Aorta (tissue), 5 donors: Measurements from ENCODE around the gene SHKBP1. TPM values are rescaled to one million over a fixed set of nuclear protein-coding genes. Genes with fewer than 3 reads are reported as not detected.
A peak's percentile ranks its signal among the peaks of the same experiment; 100 is the strongest.

ENCODE experiments used
- ATAC-seq: fragments of 200-7000 bp; cut with Tn5 transposase; one replicate; pipeline ENCODE4 v1.9.1; 2022; ENCODE audit warnings: moderate library complexity; ENCODE audit not compliant: low FRiP score
- DNase-seq, 2 donors: peaks; one replicate each; pipeline ENCODE4 v3.0.0-alpha.2; 2020
- H3K27ac ChIP-seq, 2 donors: one replicate each; pipeline ENCODE4 v1.5.1; 2013; ENCODE audit warnings: low read length in 2 of 2, mild to moderate bottlenecking in 2 of 2, moderate library complexity in 2 of 2, control low read depth in 1 of 2, inconsistent platforms in 1 of 2, low read depth in 1 of 2
- H3K27me3 ChIP-seq, 2 donors: one replicate each; pipeline ENCODE4 v1.6.1; 2013; ENCODE audit warnings: control low read depth in 1 of 2, low read length in 1 of 2, mild to moderate bottlenecking in 1 of 2, moderate library complexity in 1 of 2; ENCODE audit not compliant: insufficient read depth in 2 of 2, control insufficient read depth in 1 of 2
- H3K36me3 ChIP-seq, 2 donors: one replicate each; pipeline ENCODE4 v1.6.1; 2013; ENCODE audit warnings: control low read depth in 1 of 2, low read length in 1 of 2, mild to moderate bottlenecking in 1 of 2; ENCODE audit not compliant: insufficient read depth in 2 of 2, control insufficient read depth in 1 of 2
- H3K4me1 ChIP-seq, 2 donors: one replicate each; pipeline ENCODE4 v1.6.1; 2013; ENCODE audit warnings: low read length in 2 of 2, control low read depth in 1 of 2, mild to moderate bottlenecking in 1 of 2, moderate library complexity in 1 of 2; ENCODE audit not compliant: insufficient read depth in 2 of 2, control insufficient read depth in 1 of 2
- H3K4me3 ChIP-seq, 2 donors: one replicate each; pipeline ENCODE4 v1.5.1; 2013; ENCODE audit warnings: low read length in 2 of 2, control low read depth in 1 of 2, mild to moderate bottlenecking in 1 of 2
- H3K9me3 ChIP-seq: one replicate; pipeline ENCODE4 v1.6.1; 2013; ENCODE audit warnings: mild to moderate bottlenecking, low read length; ENCODE audit not compliant: control insufficient read depth
- WGBS, 2 donors: extraction: QIAGEN DNeasy Blood & Tissue Kit; methylation state at CpG; one replicate each; pipeline ENCODE4 v1.1.7; 2013; 5-methylcytosine and 5-hydroxymethylcytosine counted together
- intact Hi-C, 2 donors: fragments of 100-400 bp; cut with DNase I; formaldehyde crosslinking; loops; one replicate each; pipeline versions ENCODE4 v1.14.2 to v1.15.0; 2022
- polyA plus RNA-seq, 2 donors: library from polyadenylated mRNA; stranded (reverse); fragments of 200-250 nt; gene quantifications; one replicate each; pipeline ENCODE4 v1.2.3, GENCODE V29; 2013
- total RNA-seq, 2 donors: library from RNA; stranded (reverse); fragmentation: NEBNext Ultra II Directional; extraction: Animal tissue kit (Norgen Biotek cat#: 25700); gene quantifications; one replicate each; pipeline ENCODE4 v1.2.1, GENCODE V29; 2021
- donor health status: healthy with polysubstance abuse.
- donor health status: Bipolar disorder and iron deficiency.
- donor health status: DM: no; HTN: no; CAD: no.
- donor health status: DM: no; HTN: no; CAD: no.
- donor health status: DM: yes; HTN: yes; CAD: no.

Gene SHKBP1
- total and polyA plus RNA-seq, 4 donors = 29.4 to 150 (median 64.6) TPM

GRCh38 chr19:40565355-40565754, 11.3 kb upstream of the SHKBP1 start:
- no peaks in the 10 kb centered on the region for H3K36me3 ChIP-seq
- DNase-seq (no peak), ATAC-seq (no peak)
- intact Hi-C loops = no loop called here
- no peak overlapping the region for H3K27ac ChIP-seq
- H3K9me3 ChIP-seq = no peaks in the 10 kb centered on the region
- WGBS, 2 donors = 79 to 86% methylated on average over 7 of the region's 7 CpGs
- H3K4me1 ChIP-seq = no peaks in the 10 kb centered on the region
- H3K4me3 ChIP-seq = no peak overlapping the region
- H3K27me3 ChIP-seq = no peaks in the 10 kb centered on the region

- no peak overlapping the region for H3K4me3 ChIP-seq
- H3K27me3 ChIP-seq = no peaks in the 10 kb centered on the region
- 68 to 71% methylated on average over 14 of the region's 14 CpGs for WGBS, 2 donors
- H3K27ac ChIP-seq = no peak overlapping the region
- DNase-seq = no peak
- H3K4me1 ChIP-seq = no peaks in the 10 kb centered on the region
- intact Hi-C loops = no loop called here
- H3K36me3 ChIP-seq = no peaks in the 10 kb centered on the region
- ATAC-seq = no peak
- H3K9me3 ChIP-seq = no peaks in the 10 kb centered on the region
Measured at GRCh38 chr19:40565910-40566495, 10.7 kb upstream of the SHKBP1 start.

DNA sequence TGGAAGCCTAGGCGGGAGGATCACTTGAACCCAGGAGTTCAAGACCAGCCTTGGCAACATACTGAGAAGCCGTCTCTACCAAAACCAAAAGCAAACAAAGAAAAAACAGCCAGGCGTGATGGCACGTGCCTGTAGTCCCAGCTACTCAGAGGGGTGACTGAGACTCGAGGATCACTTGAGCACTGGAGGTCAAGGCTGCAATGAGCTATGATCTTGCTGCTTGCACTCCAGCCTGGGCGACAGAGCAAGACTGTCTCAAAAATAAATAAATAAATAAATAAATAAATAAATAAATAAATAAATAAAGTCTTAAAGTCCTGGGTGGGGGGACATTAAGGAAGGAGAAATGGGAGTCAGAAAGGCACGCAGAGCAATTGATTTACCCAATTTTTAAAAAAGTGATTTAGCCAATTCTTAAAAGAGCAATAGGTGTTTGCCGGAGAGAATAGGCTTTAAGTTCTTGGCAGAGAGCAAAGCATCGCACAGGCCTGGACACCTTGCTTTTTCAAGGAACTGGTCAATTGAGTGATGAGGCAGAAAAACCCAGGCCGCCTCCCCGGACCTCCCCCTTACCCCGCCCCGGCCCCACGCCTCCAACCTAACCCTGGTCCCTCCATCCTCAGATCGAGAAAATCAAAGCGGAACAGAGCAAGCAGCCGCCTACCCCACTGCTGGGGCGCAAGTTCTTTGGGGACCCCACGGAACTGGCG, 9.5 kb upstream of the SHKBP1 start:
- intact Hi-C loops = no loop called here
- Histone ChIP-seq H3K4me1 (no peaks in the 10 kb centered on the region), H3K27ac (no peak overlapping the region), H3K27me3 (no peaks in the 10 kb centered on the region), H3K4me3 (peak overlapping the region in 1 of 2 donors; percentile 54), H3K36me3 (no peaks in the 10 kb centered on the region), H3K9me3 (no peaks in the 10 kb centered on the region)
- no peak for DNase-seq
- WGBS, 2 donors = 19% methylated on average over 20 of the region's 20 CpGs
- no peak for ATAC-seq

DNA sequence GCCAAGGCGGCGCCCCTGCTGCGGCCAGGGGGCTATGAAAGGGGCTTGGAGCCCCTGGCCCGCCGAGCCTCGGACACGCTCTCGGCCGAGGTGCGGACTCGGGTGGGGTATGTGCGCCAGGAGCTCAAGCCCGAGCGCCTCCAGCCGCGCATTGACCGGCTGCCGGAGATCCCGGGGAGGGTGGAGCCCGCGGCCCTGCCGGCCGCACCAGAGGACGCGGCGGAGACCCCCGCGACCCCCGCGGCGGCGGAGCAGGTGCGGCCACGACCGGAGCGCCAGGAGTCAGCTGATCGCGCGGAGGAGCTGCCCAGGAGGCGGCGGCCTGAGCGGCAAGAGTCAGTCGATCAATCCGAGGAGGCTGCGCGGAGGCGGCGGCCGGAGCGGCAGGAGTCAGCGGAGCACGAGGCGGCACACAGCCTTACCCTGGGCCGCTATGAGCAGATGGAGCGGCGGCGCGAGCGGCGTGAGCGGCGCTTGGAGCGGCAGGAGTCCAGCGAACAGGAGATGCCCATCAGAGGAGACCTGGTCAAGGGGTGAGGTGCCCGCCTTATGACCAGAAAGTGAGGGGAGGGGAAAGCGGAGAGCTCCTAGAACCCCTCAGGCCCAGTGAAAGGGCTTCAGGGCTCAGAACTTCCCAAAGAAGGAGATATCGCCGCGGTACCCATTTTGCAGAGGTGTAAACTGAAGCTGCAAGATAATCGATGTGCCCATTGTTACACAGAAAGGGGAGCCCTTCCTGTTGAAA, 8.8 kb upstream of the SHKBP1 start:
- Histone ChIP-seq H3K4me3 (peak overlapping the region in 1 of 2 donors; percentile 54), H3K36me3 (no peaks in the 10 kb centered on the region), H3K9me3 (no peaks in the 10 kb centered on the region), H3K4me1 (no peaks in the 10 kb centered on the region), H3K27me3 (no peaks in the 10 kb centered on the region), H3K27ac (no peak overlapping the region)
- ATAC-seq (no peak), DNase-seq (no peak)
- 7 to 8% methylated on average over 68 to 70 of the region's 70 CpGs for WGBS, 2 donors
- intact Hi-C loops = no loop called here

- 1% methylated on average over 52 to 53 of the region's 53 CpGs for WGBS, 2 donors
- ATAC-seq (peak; percentile 96), DNase-seq (peak; percentile 100)
- no peaks in the 10 kb centered on the region for H3K36me3 ChIP-seq
- no peaks in the 10 kb centered on the region for H3K9me3 ChIP-seq
- H3K27ac ChIP-seq = no peak overlapping the region
- intact Hi-C loops = no loop called here
- H3K27me3 ChIP-seq = no peaks in the 10 kb centered on the region
- H3K4me3 ChIP-seq = peak overlapping the region in 1 of 2 donors; percentile 11
- no peaks in the 10 kb centered on the region for H3K4me1 ChIP-seq
Measured at GRCh38 chr19:40570313-40571004, 6.2 kb upstream of the SHKBP1 start.

- ATAC-seq (no peak), DNase-seq (no peak)
- no peaks in the 10 kb centered on the region for H3K9me3 ChIP-seq
- WGBS, 2 donors = 28 to 34% methylated on average over 3 of the region's 3 CpGs
- H3K36me3 ChIP-seq = no peaks in the 10 kb centered on the region
- no peak overlapping the region for H3K4me3 ChIP-seq
- intact Hi-C loops = no loop called here
- H3K27ac ChIP-seq = no peak overlapping the region
- no peaks in the 10 kb centered on the region for H3K4me1 ChIP-seq
- H3K27me3 ChIP-seq = no peaks in the 10 kb centered on the region
Measured at GRCh38 chr19:40571005-40571318, 5.7 kb upstream of the SHKBP1 start.

GRCh38 chr19:40571831-40572495, 4.7 kb upstream of the SHKBP1 start:
- Histone ChIP-seq H3K4me3 (no peak overlapping the region), H3K27me3 (no peaks in the 10 kb centered on the region), H3K36me3 (no peaks in the 10 kb centered on the region), H3K9me3 (no peaks in the 10 kb centered on the region), H3K27ac (no peak overlapping the region), H3K4me1 (no peaks in the 10 kb centered on the region)
- no peak for ATAC-seq
- WGBS, 2 donors = 80 to 81% methylated on average over 10 of the region's 10 CpGs
- intact Hi-C loops = no loop called here
- no peak for DNase-seq

DNA sequence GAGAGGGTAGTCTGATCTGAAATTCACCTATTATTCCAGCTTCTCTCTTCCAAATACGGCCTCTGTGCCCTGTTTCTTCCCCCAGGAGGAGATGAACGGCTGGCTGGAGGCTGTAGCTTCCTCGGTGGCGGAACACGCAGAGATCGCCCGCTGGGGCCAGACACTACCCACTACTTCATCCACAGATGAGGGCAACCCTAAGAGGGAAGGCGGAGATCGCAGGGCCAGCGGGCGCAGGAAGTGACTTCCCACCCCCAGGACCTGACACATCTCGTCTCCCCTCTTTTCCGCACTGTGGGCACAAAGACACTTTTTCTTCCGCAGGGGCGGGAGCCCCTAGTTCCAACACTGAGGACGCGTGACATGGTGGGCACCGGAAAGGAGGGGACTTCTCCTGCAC, 1.3 kb upstream of the SHKBP1 start:
- H3K27me3 ChIP-seq = no peaks in the 10 kb centered on the region
- H3K4me1 ChIP-seq = no peaks in the 10 kb centered on the region
- H3K4me3 ChIP-seq = no peak overlapping the region
- no peak for ATAC-seq
- H3K36me3 ChIP-seq = peaks cover 0 to 1% of the 10 kb centered on the region in 2 donors
- H3K27ac ChIP-seq = no peak overlapping the region
- intact Hi-C loops = loop anchor here in 1 of 2 donors (5.0 kb wide), 2 partner anchors 33 to 48 kb away; no protein-coding TSS in a partner anchor
- WGBS, 2 donors = 73% methylated on average over 18 of the region's 18 CpGs
- no peak for DNase-seq
- no peaks in the 10 kb centered on the region for H3K9me3 ChIP-seq
